ENCODE results near the gene PEDS1. TPM values are rescaled to one million over a fixed set of nuclear protein-coding genes. Genes with fewer than 3 reads are reported as not detected.

Gene PEDS1
- total and polyA plus RNA-seq, 2 of the 13 experiments (the other 11 are each of a cell fraction or from before 2014, with no cell fraction given): 30.5 to 93.9 TPM

DNA sequence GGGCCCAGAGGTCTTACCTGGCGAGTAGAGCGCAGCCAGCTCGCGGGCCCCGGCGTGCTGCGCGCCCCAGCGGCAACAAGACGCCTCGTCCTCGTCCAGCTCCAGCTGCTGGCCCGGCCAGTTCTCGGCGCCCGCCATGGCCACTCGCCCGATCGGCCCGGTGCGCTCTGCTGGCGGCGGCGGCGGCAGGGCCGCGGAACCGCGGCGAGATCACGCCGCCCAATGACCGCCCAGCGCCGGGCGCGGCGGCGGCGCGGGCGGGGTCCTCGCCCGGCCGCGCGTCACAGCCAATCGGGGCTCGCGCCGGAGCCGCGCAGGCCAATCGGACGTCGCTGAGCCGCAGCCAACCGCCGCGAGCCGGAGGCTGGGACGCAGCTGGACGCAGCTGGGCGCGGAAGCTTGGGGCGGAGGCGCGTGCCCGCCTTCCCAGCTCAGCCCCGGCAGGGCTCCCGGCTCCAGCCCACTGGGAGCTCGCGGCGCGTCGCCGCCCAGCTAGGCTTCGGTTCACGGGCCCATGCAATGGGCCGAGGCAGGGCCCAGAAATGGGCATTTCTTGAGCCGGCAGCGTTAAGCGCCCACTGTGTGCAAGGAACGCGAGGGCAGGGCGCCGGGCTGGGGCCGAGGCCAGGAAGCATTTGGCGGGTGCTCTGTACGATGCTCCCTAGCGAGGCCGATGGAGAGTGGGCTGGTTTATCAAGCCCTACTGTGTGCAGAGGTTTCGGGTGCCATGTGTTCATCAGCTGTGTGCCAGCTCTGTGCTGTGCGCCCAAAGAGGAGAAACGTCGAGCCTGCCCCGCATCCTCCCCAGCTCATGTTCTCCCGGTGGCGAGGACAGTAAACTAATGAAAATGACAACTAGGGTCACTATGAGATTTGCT is at the start of gene PEDS1 (continued):
- TF ChIP-seq ZNF563 (CRISPR knock-in tag; IDR thresholded peaks at IDR 0.05) (peak; percentile 99), ZNF451 (CRISPR knock-in tag; IDR thresholded peaks at IDR 0.05) (peak; percentile 97), ZNF564 (CRISPR knock-in tag; IDR thresholded peaks at IDR 0.05) (peak; percentile 87; the same call in 1 of the 2 replicates), SIX4 (CRISPR knock-in tag; IDR thresholded peaks at IDR 0.05) (0 out of 2 replicates have a peak, but pooled peaks have one; percentile 3), ATAD3A (CRISPR knock-in tag; IDR thresholded peaks at IDR 0.05) (0 out of 2 replicates have a peak, but pooled peaks have one; percentile 16), HNRNPK (IDR thresholded peaks at IDR 0.05; ENCODE audit: low read depth, low read length, poor library complexity, severe bottlenecking) (peak; percentile 73), KLF11 (CRISPR knock-in tag; IDR thresholded peaks at IDR 0.05) (peak; percentile 79), LCORL (IDR thresholded peaks at IDR 0.05) (no peak), LCORL (CRISPR knock-in tag; IDR thresholded peaks at IDR 0.05) (peak; percentile 76; the same call in 1 of the 2 replicates), FOXK1 (CRISPR knock-in tag; IDR thresholded peaks at IDR 0.05; ENCODE audit: borderline replicate concordance, low read depth) (peak; percentile 20; the same call in 1 of the 2 replicates), NFYC (CRISPR knock-in tag; IDR thresholded peaks at IDR 0.05) (peak; percentile 80), ZNF556 (CRISPR knock-in tag; IDR thresholded peaks at IDR 0.05; ENCODE audit: borderline replicate concordance) (peak; percentile 65; the same call in 1 of the 2 replicates), ZNF841 (CRISPR knock-in tag; IDR thresholded peaks at IDR 0.05; ENCODE audit: borderline replicate concordance) (no peak; the same call in 1 of the 2 replicates), NR2F6 (IDR thresholded peaks at IDR 0.05) (no peak), NR2F6 (CRISPR knock-in tag; IDR thresholded peaks at IDR 0.05) (peak; percentile 11; the same call in 1 of the 2 replicates), ZNF572 (CRISPR knock-in tag; IDR thresholded peaks at IDR 0.05) (peak; percentile 98; the same call in 1 of the 2 replicates), TBL1XR1 (IDR thresholded peaks at IDR 0.05; ENCODE audit: borderline replicate concordance, low read length, partially characterized antibody) (peak; percentile 46), ZNF225 (CRISPR knock-in tag; IDR thresholded peaks at IDR 0.05) (peak; percentile 95), ZZZ3 (CRISPR knock-in tag; IDR thresholded peaks at IDR 0.05; ENCODE audit: borderline replicate concordance) (peak; percentile 98), ZNF766 (CRISPR knock-in tag; IDR thresholded peaks at IDR 0.05; ENCODE audit: borderline replicate concordance) (peak; percentile 87; the same call in 1 of the 2 replicates), ZNF713 (CRISPR knock-in tag; IDR thresholded peaks at IDR 0.05) (peak; percentile 69; the same call in 1 of the 2 replicates), ZNF383 (CRISPR knock-in tag; IDR thresholded peaks at IDR 0.05; ENCODE audit: borderline replicate concordance) (no peak; the same call in 1 of the 2 replicates), ZNF124 (CRISPR knock-in tag; IDR thresholded peaks at IDR 0.05) (peak; percentile 90), RAD51 (IDR thresholded peaks at IDR 0.05; ENCODE audit: borderline replicate concordance) (no peak), ZNF558 (CRISPR knock-in tag; IDR thresholded peaks at IDR 0.05; ENCODE audit: borderline replicate concordance) (peak; percentile 100; the same call in 1 of the 2 replicates), ZNF430 (CRISPR knock-in tag; IDR thresholded peaks at IDR 0.05) (peak; percentile 86; the same call in 1 of the 2 replicates), ZNF331 (CRISPR knock-in tag; IDR thresholded peaks at IDR 0.05) (peak; percentile 74)
- TF ChIP-seq, protein P1, sequence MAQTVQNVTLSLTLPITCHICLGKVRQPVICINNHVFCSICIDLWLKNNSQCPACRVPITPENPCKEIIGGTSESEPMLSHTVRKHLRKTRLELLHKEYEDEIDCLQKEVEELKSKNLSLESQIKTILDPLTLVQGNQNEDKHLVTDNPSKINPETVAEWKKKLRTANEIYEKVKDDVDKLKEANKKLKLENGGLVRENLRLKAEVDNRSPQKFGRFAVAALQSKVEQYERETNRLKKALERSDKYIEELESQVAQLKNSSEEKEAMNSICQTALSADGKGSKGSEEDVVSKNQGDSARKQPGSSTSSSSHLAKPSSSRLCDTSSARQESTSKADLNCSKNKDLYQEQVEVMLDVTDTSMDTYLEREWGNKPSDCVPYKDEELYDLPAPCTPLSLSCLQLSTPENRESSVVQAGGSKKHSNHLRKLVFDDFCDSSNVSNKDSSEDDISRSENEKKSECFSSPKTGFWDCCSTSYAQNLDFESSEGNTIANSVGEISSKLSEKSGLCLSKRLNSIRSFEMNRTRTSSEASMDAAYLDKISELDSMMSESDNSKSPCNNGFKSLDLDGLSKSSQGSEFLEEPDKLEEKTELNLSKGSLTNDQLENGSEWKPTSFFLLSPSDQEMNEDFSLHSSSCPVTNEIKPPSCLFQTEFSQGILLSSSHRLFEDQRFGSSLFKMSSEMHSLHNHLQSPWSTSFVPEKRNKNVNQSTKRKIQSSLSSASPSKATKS (CRISPR knock-in tag; IDR thresholded peaks at IDR 0.05): no peak
- TF ChIP-seq, protein P2, sequence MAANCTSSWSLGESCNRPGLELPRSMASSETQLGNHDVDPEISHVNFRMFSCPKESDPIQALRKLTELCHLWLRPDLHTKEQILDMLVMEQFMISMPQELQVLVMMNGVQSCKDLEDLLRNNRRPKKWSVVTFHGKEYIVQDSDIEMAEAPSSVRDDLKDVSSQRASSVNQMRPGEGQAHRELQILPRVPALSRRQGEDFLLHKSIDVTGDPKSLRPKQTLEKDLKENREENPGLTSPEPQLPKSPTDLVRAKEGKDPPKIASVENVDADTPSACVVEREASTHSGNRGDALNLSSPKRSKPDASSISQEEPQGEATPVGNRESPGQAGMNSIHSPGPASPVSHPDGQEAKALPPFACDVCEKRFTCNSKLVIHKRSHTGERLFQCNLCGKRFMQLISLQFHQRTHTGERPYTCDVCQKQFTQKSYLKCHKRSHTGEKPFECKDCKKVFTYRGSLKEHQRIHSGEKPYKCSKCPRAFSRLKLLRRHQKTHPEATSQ (CRISPR knock-in tag; IDR thresholded peaks at IDR 0.05; ENCODE audit: borderline replicate concordance): peak; percentile 5; the same call in 1 of the 2 replicates

Data from HepG2 (cell line).